ENCODE data around the gene PSMD1. TPM values are rescaled to one million over a fixed set of nuclear protein-coding genes. Genes with fewer than 3 reads are reported as not detected.
"Not testable (repeated sequence)": the region's sequence is repeated elsewhere in the genome, so short reads cannot be mapped to it uniquely, and the experiment has no call there.

Gene PSMD1
- total and polyA plus RNA-seq, 2 donors (not counting 3 experiments of a cell fraction or from before 2014, with no cell fraction given): 163 to 209 TPM

DNA sequence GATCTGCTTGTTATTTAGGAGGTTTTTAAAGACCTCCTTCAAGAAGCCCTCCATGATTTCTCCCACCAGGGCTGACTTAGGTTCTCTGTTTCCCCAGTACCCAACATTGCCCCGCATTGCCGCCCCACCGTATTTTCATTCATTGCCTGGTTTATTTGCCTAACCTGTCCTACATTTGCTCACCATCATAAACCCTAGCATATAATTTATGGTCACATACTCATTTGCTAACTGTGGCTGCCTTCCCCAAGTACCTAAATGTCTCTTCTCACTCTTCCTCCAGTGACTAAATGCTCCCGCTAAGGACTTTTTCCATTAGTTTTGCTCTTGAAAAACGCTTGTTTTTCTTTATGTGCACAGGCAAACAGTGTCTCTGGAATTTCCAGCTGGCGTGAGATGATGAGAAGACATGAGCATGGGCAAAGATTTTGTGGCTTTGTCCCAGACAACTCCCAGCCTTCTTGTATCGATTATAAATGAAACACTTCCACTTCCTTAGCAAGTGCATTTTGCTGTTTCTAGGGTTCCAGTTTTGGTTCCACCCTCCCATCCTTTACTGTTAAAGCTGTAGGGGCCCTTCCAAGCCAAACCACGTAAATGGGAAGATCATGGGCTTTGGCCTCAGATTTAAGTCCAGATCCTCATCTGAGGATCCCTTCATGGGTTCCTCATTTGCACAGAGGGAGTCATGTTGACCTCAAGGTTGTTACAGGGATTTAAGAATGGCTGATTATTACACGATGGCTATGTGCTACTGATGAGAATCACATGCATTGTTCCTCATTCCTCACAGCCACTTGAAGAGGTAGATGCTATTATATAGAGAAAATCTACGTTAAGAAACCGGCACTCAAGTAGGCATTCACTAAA lies 120.7 kb downstream of the PSMD1 start:
- Histone ChIP-seq H4K20me1 (replicated peaks; ENCODE audit: control insufficient read depth, extremely low read depth, insufficient read depth, low read length) (no peaks in the 10 kb centered on the region), H3K9me1 (replicated peaks; ENCODE audit: control insufficient read depth, extremely low read depth, insufficient read depth, low read length) (no peaks in the 10 kb centered on the region), H3K4me2 (ENCODE audit: insufficient read depth, low read length) (no peak overlapping the region), H3K4me1 (ENCODE audit: control insufficient read depth, extremely low read depth, insufficient read depth, low read length) (peaks cover 43% of the 10 kb centered on the region), H3K9me3 (replicated peaks; ENCODE audit: control insufficient read depth, insufficient read depth, low read length) (no peaks in the 10 kb centered on the region), H2AFZ (ENCODE audit: low read depth, low read length) (no peak overlapping the region), H3K36me3 (ENCODE audit: control insufficient read depth in 2 of 2, extremely low read depth in 1 of 2, insufficient read depth in 2 of 2, low read length in 2 of 2) (peaks cover 0 to 4% of the 10 kb centered on the region in 2 experiments), H3K79me2 (ENCODE audit: control insufficient read depth, insufficient read depth, low read length) (no peaks in the 10 kb centered on the region), H3K4me3 (replicated peaks in 1 of 3; ENCODE audit: insufficient read depth in 1 of 3, low read depth in 1 of 3, low read length in 3 of 3) (no peak overlapping the region), H3K27ac (ENCODE audit: insufficient read depth, low read depth, low read length) (no peak overlapping the region), H3K27me3 (ENCODE audit: control insufficient read depth in 2 of 2, insufficient read depth in 2 of 2, low read length in 2 of 2) (no peaks in the 10 kb centered on the region), H3K9ac (replicated peaks; ENCODE audit: extremely low read depth, insufficient read depth, low read length) (no peak overlapping the region)
- TF ChIP-seq, protein P1, sequence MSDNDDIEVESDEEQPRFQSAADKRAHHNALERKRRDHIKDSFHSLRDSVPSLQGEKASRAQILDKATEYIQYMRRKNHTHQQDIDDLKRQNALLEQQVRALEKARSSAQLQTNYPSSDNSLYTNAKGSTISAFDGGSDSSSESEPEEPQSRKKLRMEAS (IDR thresholded peaks at IDR 0.05; ENCODE audit: insufficient read depth, insufficient read length): no peak
- TF ChIP-seq JUN (IDR thresholded peaks at IDR 0.05; ENCODE audit: borderline replicate concordance, insufficient read depth, insufficient read length, low read depth) (no peak), GATA2 (IDR thresholded peaks at IDR 0.05; ENCODE audit: insufficient read depth, insufficient read length, low read depth, low read length) (no peak), EZH2 (IDR thresholded peaks at IDR 0.05; ENCODE audit: borderline replicate concordance, low read depth, low read length, severe bottlenecking) (no peak), POLR2AphosphoS5 (IDR thresholded peaks at IDR 0.05; ENCODE audit: insufficient read depth, low read depth, low read length) (no peak), POLR2A (IDR thresholded peaks at IDR 0.05; ENCODE audit: low read depth, low read length) (no peak), FOS (IDR thresholded peaks at IDR 0.05; ENCODE audit: borderline replicate concordance, insufficient read depth, low read length) (no peak), MYC (IDR thresholded peaks at IDR 0.05; ENCODE audit: low read depth, low read length) (no peak)
- TF ChIP-seq, protein P2, sequence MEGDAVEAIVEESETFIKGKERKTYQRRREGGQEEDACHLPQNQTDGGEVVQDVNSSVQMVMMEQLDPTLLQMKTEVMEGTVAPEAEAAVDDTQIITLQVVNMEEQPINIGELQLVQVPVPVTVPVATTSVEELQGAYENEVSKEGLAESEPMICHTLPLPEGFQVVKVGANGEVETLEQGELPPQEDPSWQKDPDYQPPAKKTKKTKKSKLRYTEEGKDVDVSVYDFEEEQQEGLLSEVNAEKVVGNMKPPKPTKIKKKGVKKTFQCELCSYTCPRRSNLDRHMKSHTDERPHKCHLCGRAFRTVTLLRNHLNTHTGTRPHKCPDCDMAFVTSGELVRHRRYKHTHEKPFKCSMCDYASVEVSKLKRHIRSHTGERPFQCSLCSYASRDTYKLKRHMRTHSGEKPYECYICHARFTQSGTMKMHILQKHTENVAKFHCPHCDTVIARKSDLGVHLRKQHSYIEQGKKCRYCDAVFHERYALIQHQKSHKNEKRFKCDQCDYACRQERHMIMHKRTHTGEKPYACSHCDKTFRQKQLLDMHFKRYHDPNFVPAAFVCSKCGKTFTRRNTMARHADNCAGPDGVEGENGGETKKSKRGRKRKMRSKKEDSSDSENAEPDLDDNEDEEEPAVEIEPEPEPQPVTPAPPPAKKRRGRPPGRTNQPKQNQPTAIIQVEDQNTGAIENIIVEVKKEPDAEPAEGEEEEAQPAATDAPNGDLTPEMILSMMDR (IDR thresholded peaks at IDR 0.05; ENCODE audit: extremely low read depth in 1 of 2, insufficient read depth in 1 of 2, low read depth in 1 of 2, low read length in 2 of 2): no peak
- no peak for FAIRE-seq
- ChIA-PET POLR2A (no interaction called here), CTCF (no interaction called here)
- DNase-seq (ENCODE audit: low read depth, low spot score): no peak
- intact Hi-C loops (cut with micrococcal nuclease) (no loop called here), dilution Hi-C loops (cut with MboI; ENCODE audit: extremely low pct_ligation_motif_present, low sequenced_read_pairs) (no loop called here)
- BruUV-seq (replicated peaks): no TSS peak

DNA sequence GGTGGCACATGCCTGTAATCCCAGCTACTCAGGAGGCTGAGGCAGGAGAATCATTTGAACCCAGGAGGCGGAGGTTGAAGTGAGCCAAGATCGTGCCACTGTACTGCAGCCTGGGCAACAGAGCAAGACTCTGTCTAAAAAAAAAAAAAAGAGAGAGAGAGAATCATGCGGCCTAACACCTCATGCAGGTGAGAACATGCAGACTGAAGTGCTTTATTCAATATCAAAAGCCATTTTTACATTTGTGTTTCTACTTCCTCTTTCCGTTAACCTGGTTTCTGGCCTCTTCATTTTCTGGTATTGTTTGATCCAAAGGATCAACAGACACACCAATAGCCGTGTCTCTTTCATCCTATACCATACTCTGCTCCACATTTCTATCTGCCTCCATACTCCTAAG lies 122.1 kb downstream of the PSMD1 start:
- H3K9me3 ChIP-seq (replicated peaks; ENCODE audit: control insufficient read depth, insufficient read depth, low read length); FAIRE-seq; dilution Hi-C loops (cut with MboI; ENCODE audit: extremely low pct_ligation_motif_present, low sequenced_read_pairs); H3K36me3 ChIP-seq (ENCODE audit: control insufficient read depth in 2 of 2, extremely low read depth in 1 of 2, insufficient read depth in 2 of 2, low read length in 2 of 2); H3K9me1 ChIP-seq (replicated peaks; ENCODE audit: control insufficient read depth, extremely low read depth, insufficient read depth, low read length); H3K4me3 ChIP-seq (replicated peaks in 1 of 3; ENCODE audit: insufficient read depth in 1 of 3, low read depth in 1 of 3, low read length in 3 of 3); H2AFZ ChIP-seq (ENCODE audit: low read depth, low read length); DNase-seq (ENCODE audit: low read depth, low spot score); H4K20me1 ChIP-seq (replicated peaks; ENCODE audit: control insufficient read depth, extremely low read depth, insufficient read depth, low read length); H3K27me3 ChIP-seq (ENCODE audit: control insufficient read depth in 2 of 2, insufficient read depth in 2 of 2, low read length in 2 of 2); H3K9ac ChIP-seq (replicated peaks; ENCODE audit: extremely low read depth, insufficient read depth, low read length); H3K79me2 ChIP-seq (ENCODE audit: control insufficient read depth, insufficient read depth, low read length); H3K27ac ChIP-seq (ENCODE audit: insufficient read depth, low read depth, low read length); POLR2A ChIA-PET; intact Hi-C loops (cut with micrococcal nuclease); H3K4me2 ChIP-seq (ENCODE audit: insufficient read depth, low read length); BruUV-seq (replicated peaks): not testable (repeated sequence)
- H3K4me1 ChIP-seq (ENCODE audit: control insufficient read depth, extremely low read depth, insufficient read depth, low read length): peaks cover 41% of the 10 kb centered on the region
- CTCF ChIA-PET: interaction anchor here (1.8 kb wide), 1 partner anchor 11 kb away, joined by 7 read pairs; no protein-coding TSS in a partner anchor
